GM18909 (cell line): ENCODE data around the gene PGAM2.

ENCODE experiments used
- ATAC-seq: cut with Tn5 transposase; IDR thresholded peaks from one replicate; pipeline ENCODE4 v1.9.1; 2021; ENCODE audit warnings: mild to moderate bottlenecking; ENCODE audit not compliant: unreplicated experiment, poor library complexity

PGAM2 gene

GRCh38 chr7:44086627-44087026 lies 21.3 kb upstream of the PGAM2 start:
- no peak for ATAC-seq

GRCh38 chr7:44085546-44085945 lies 20.2 kb upstream of the PGAM2 start:
- no peak for ATAC-seq

GRCh38 chr7:44084701-44085100 lies 19.3 kb upstream of the PGAM2 start:
- no peak for ATAC-seq

- ATAC-seq, result no peak
Measured at GRCh38 chr7:44083796-44084195, 18.4 kb upstream of the PGAM2 start.

- ATAC-seq, result peak; percentile 95
Measured at GRCh38 chr7:44082541-44083207, 17.3 kb upstream of the PGAM2 start.

- no peak for ATAC-seq
Measured at GRCh38 chr7:44081266-44081748, 15.9 kb upstream of the PGAM2 start.

- ATAC-seq, result no peak
Measured at GRCh38 chr7:44080686-44081265, 15.4 kb upstream of the PGAM2 start.

GRCh38 chr7:44080118-44080517 lies 14.8 kb upstream of the PGAM2 start:
- no peak for ATAC-seq

GRCh38 chr7:44079331-44080021 lies 14.1 kb upstream of the PGAM2 start:
- ATAC-seq, result no peak

GRCh38 chr7:44078521-44078920 lies 13.2 kb upstream of the PGAM2 start:
- ATAC-seq, result no peak

GRCh38 chr7:44077681-44078091 lies 12.3 kb upstream of the PGAM2 start:
- ATAC-seq, result no peak

- ATAC-seq, result no peak
Measured at GRCh38 chr7:44077061-44077460, 11.7 kb upstream of the PGAM2 start.

GRCh38 chr7:44076101-44076895 lies 10.9 kb upstream of the PGAM2 start:
- no peak for ATAC-seq

- ATAC-seq, result no peak
Measured at GRCh38 chr7:44075296-44076075, 10.1 kb upstream of the PGAM2 start.

- no peak for ATAC-seq
Measured at GRCh38 chr7:44074349-44074695, 9.0 kb upstream of the PGAM2 start.

- peak; percentile 53 for ATAC-seq
Measured at GRCh38 chr7:44073664-44074348, 8.4 kb upstream of the PGAM2 start.

GRCh38 chr7:44072364-44073231 lies 7.2 kb upstream of the PGAM2 start:
- no peak for ATAC-seq

- ATAC-seq, result no peak
Measured at GRCh38 chr7:44071726-44072363, 6.5 kb upstream of the PGAM2 start.
